HepG2 (cell line): Measurements from ENCODE around the gene PTPRH. TPM values are rescaled to one million over a fixed set of nuclear protein-coding genes. Genes with fewer than 3 reads are reported as not detected.

Source experiments
- AGO2 ChIP-seq: fragments of 200-400 bp; formaldehyde crosslinking; optimal IDR thresholded peaks from 2 replicates; pipeline ENCODE3; 2017; ENCODE audit warnings: mild to moderate bottlenecking, low read depth, low read length, moderate library complexity
- BHLHE40 ChIP-seq: IDR thresholded peaks from 2 replicates; pipeline ENCODE4 v1.6.1; 2011; ENCODE audit warnings: low read length, improper control_type of control experiment
- HNRNPH1 ChIP-seq: fragments of 200-400 bp; formaldehyde crosslinking; optimal IDR thresholded peaks from 2 replicates; pipeline ENCODE3; 2017; ENCODE audit warnings: mild to moderate bottlenecking, low read depth, low read length
- KAT8 ChIP-seq: IDR thresholded peaks from 2 replicates; pipeline ENCODE4 v1.6.1; 2016; ENCODE audit warnings: missing genetic modification reagents, missing compliant biosample characterization
- NFE2 ChIP-seq: sonication (generic); formaldehyde crosslinking; IDR thresholded peaks from 2 replicates; pipeline ENCODE4 v1.4.0; 2020; ENCODE audit warnings: missing genetic modification reagents
- SALL1 ChIP-seq: sonication (generic); formaldehyde crosslinking; IDR thresholded peaks from 2 replicates; pipeline ENCODE4 v1.8.0; 2022; ENCODE audit warnings: mild to moderate bottlenecking, missing genetic modification reagents
- ZBTB38 ChIP-seq: sonication (generic); formaldehyde crosslinking; IDR thresholded peaks from 2 replicates; pipeline ENCODE4 v1.5.1; 2020; ENCODE audit warnings: mild to moderate bottlenecking, missing genetic modification reagents
- ZNF496 ChIP-seq: sonication (generic); formaldehyde crosslinking; IDR thresholded peaks from 2 replicates; pipeline ENCODE4 v1.8.1; 2023; ENCODE audit warnings: mild to moderate bottlenecking, moderate library complexity, missing genetic modification reagents; ENCODE audit not compliant: insufficient replicate concordance
- polyA plus RNA-seq, 8 experiments: library from polyadenylated mRNA; depleted of rRNA in 3 of 8; stranded (reverse) in 7 of 8; unstranded in 1 of 8; fragments of >200 nt; fragmentation: Illumina TruSeq in 4 of 8; extraction: Trizol in 4 of 8; gene quantifications; 2 replicates each; pipeline versions ENCODE4 v1.2.1 to v1.2.3, GENCODE V29; 2011 to 2016; ENCODE audit warnings: low read depth in 4 of 8, missing spikeins in 1 of 8, mixed read lengths in 1 of 8; ENCODE audit not compliant: insufficient read depth in 1 of 8
- total RNA-seq, 5 experiments: library from RNA; depleted of rRNA; stranded (reverse); fragments of >200 nt; fragmentation: Illumina TruSeq; extraction: Trizol; gene quantifications; 2 replicates each; pipeline ENCODE4 v1.2.3, GENCODE V29; 2016; ENCODE audit warnings: low read depth in 1 of 5
- TF ChIP-seq, protein P1 (sequence below): sonication (generic); formaldehyde crosslinking; conservative IDR thresholded peaks from 2 replicates; pipeline ENCODE4 v1.4.0; 2020; ENCODE audit warnings: mild to moderate bottlenecking, missing genetic modification reagents, moderate library complexity
- TF ChIP-seq, protein P2 (sequence below): sonication (generic); formaldehyde crosslinking; IDR thresholded peaks from 2 replicates; pipeline ENCODE4 v1.4.0; 2020; ENCODE audit warnings: missing genetic modification reagents
- TF ChIP-seq, protein P3 (sequence below): conservative IDR thresholded peaks from 2 replicates; pipeline ENCODE4 v1.6.1; 2018; ENCODE audit warnings: missing genetic modification reagents
- TF ChIP-seq, protein P4 (sequence below): IDR thresholded peaks from 2 replicates; pipeline ENCODE4 v1.6.1; 2016; ENCODE audit warnings: low read depth, control low read depth

Gene PTPRH
- total and polyA plus RNA-seq, 2 of the 13 experiments (the other 11 are each of a cell fraction or from before 2014, with no cell fraction given): 14.7 to 125 TPM

DNA sequence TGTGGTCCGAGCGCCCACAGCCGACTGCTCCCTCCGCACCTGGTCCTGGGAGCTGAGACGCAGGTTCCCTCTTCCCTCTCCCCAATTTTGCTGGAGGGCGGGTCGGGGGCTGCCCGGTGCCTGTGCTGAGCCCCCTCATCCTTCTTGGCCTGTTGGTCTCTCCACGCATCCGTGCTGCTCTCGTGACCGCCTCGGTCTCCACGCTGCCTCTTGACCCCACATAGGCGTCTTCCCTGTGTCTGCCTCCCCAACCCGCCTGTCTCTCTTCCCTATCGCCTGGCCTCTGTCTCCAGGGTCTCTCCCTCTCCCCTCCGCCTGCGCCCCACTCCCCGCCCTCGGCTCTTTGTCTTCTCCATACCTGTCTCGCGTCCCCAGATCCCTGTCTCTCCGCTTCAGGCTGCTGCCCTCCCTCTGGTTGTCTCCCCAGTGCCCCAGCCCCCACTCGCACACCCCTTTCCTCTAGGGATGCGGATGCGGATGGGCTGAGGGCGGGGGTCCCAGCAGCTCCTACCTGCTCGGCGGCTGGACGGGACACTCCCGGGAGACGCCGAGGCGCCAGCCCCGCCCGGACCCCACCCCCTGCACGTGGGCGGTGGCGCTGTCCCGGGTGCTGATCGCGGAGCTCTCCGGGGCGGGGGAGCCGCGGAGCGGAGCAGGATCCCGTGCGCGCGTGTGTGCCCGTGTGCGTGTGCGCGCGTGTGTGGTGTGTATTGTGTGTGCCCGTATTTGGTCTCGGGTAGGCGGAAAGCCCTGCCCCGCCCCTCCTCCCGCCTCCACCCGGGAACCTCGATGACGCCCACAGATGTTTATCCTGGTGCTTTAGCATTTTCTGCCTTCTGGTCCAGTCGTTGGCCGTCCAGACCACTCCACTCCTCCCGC is 29.5 kb downstream of the PTPRH start, which contains the start of gene SYT5 (continued):
- TF ChIP-seq ZNF496 (no peak), NFE2 (CRISPR knock-in tag) (no peak), BHLHE40 (peak; percentile 84), SALL1 (CRISPR knock-in tag) (peak; percentile 52), HNRNPH1 (no peak), KAT8 (no peak), AGO2 (peak; percentile 88), ZBTB38 (CRISPR knock-in tag) (0 out of 2 replicates have a peak, but pooled peaks have one; percentile 32)
- TF ChIP-seq, protein P1, sequence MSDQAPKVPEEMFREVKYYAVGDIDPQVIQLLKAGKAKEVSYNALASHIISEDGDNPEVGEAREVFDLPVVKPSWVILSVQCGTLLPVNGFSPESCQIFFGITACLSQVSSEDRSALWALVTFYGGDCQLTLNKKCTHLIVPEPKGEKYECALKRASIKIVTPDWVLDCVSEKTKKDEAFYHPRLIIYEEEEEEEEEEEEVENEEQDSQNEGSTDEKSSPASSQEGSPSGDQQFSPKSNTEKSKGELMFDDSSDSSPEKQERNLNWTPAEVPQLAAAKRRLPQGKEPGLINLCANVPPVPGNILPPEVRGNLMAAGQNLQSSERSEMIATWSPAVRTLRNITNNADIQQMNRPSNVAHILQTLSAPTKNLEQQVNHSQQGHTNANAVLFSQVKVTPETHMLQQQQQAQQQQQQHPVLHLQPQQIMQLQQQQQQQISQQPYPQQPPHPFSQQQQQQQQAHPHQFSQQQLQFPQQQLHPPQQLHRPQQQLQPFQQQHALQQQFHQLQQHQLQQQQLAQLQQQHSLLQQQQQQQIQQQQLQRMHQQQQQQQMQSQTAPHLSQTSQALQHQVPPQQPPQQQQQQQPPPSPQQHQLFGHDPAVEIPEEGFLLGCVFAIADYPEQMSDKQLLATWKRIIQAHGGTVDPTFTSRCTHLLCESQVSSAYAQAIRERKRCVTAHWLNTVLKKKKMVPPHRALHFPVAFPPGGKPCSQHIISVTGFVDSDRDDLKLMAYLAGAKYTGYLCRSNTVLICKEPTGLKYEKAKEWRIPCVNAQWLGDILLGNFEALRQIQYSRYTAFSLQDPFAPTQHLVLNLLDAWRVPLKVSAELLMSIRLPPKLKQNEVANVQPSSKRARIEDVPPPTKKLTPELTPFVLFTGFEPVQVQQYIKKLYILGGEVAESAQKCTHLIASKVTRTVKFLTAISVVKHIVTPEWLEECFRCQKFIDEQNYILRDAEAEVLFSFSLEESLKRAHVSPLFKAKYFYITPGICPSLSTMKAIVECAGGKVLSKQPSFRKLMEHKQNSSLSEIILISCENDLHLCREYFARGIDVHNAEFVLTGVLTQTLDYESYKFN (CRISPR knock-in tag): no peak
- TF ChIP-seq, protein P2, sequence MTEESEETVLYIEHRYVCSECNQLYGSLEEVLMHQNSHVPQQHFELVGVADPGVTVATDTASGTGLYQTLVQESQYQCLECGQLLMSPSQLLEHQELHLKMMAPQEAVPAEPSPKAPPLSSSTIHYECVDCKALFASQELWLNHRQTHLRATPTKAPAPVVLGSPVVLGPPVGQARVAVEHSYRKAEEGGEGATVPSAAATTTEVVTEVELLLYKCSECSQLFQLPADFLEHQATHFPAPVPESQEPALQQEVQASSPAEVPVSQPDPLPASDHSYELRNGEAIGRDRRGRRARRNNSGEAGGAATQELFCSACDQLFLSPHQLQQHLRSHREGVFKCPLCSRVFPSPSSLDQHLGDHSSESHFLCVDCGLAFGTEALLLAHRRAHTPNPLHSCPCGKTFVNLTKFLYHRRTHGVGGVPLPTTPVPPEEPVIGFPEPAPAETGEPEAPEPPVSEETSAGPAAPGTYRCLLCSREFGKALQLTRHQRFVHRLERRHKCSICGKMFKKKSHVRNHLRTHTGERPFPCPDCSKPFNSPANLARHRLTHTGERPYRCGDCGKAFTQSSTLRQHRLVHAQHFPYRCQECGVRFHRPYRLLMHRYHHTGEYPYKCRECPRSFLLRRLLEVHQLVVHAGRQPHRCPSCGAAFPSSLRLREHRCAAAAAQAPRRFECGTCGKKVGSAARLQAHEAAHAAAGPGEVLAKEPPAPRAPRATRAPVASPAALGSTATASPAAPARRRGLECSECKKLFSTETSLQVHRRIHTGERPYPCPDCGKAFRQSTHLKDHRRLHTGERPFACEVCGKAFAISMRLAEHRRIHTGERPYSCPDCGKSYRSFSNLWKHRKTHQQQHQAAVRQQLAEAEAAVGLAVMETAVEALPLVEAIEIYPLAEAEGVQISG: 0 out of 2 replicates have a peak, but pooled peaks have one; percentile 31
- TF ChIP-seq, protein P3, sequence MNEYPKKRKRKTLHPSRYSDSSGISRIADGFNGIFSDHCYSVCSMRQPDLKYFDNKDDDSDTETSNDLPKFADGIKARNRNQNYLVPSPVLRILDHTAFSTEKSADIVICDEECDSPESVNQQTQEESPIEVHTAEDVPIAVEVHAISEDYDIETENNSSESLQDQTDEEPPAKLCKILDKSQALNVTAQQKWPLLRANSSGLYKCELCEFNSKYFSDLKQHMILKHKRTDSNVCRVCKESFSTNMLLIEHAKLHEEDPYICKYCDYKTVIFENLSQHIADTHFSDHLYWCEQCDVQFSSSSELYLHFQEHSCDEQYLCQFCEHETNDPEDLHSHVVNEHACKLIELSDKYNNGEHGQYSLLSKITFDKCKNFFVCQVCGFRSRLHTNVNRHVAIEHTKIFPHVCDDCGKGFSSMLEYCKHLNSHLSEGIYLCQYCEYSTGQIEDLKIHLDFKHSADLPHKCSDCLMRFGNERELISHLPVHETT (CRISPR knock-in tag): no peak
- TF ChIP-seq, protein P4, sequence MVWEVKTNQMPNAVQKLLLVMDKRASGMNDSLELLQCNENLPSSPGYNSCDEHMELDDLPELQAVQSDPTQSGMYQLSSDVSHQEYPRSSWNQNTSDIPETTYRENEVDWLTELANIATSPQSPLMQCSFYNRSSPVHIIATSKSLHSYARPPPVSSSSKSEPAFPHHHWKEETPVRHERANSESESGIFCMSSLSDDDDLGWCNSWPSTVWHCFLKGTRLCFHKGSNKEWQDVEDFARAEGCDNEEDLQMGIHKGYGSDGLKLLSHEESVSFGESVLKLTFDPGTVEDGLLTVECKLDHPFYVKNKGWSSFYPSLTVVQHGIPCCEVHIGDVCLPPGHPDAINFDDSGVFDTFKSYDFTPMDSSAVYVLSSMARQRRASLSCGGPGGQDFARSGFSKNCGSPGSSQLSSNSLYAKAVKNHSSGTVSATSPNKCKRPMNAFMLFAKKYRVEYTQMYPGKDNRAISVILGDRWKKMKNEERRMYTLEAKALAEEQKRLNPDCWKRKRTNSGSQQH: no peak
